ENCODE results near the gene RBM44.
"Not testable (repeated sequence)": the region's sequence is repeated elsewhere in the genome, so short reads cannot be mapped to it uniquely, and the experiment has no call there.

Gene RBM44

DNA sequence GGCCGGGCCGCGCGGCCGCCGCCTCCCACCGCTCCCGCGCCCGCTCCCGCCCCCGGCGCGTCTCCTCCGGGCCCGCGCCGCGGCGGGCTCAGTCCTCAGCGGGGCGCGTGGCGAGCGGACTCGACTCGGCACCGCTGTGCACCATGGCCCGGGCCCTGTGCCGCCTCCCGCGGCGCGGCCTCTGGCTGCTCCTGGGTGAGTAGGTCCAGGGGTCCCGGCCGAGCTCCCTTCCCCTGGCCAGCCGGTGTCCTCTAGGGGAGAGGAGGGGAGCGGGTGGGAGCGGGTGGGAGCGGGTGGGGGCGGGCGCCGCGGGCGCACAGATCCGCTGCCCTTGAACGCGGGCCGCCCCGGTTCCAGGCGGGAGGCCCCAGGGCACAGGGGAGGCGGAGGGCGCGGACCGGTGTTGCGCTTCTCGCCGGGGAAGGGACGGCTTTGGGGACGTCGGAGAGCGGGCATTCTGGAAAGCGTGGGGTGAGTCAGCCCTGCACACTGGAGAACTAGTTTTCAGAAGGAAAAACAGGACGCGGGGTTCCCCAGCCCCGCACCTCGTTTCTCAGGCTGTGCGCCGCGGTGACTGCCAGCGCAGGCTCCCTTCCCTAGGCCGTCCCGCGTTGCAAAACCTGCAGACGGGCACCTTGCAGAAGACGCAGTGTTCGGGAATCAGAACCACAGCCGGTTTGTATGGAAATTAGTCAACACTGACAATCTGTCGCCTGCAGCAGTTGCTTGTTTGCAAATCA is 61.1 kb downstream of the RBM44 start, which contains the start of gene RAMP1:
RAMP1 (plus strand) TSS at position 91 of the 740 bp plus-strand sequence; CDS start at position 144, 53 bp downstream.
- no peak for DNase-seq

GRCh38 chr2:237860273-237860935 is 61.8 kb downstream of the RBM44 start:
- DNase-seq = no peak

DNA sequence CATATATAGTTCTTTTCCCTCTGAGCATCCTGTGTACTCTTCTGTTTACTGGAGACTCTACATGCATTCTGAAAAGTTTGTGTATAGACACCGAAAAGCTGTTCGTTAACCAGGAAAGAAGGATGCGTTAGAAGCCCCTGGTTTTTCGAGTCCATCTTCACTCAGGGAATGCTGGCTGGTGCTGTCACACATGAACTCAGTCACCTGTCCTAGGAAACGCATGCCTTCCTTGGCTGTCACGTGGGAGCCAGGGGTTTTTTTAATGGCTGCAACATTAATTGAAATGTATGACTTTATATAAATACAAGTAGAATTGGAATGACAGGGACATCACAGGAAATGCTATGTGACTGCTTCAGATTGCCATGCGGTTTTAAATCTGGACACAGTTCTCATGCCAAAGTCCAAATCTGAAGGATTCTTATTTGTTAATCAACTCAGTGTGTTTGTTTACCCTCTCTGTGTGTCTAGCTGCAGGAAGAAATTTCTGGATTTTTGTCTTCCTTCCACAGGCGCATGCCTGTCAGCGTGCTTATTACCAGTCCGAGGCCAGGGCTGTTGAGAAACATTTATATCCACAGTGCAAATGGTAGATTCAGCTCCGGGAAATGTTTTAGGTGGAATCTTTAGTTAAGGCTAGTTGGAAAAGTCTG is 63.4 kb downstream of the RBM44 start:
- no peak for DNase-seq

DNA sequence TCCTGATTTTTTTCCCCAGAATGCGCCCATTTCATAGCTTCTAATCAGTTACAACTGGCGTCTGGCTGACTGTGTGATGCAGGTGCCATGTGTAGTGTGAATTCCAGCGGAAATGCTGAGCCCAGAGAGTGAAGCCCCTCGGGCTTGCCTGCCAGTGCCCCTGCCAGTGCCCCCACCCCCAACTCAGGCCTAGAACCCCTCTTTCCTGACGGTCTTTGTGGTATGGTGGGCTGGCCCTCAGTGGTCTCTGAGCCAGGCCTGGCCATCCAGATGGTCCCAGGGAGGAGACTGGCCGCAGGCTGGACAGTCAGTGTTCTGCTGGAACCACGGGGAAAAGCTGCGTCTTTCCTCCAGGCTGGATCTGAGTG is 63.9 kb downstream of the RBM44 start:
- DNase-seq = no peak

GRCh38 chr2:237863102-237863511 is 64.5 kb downstream of the RBM44 start:
- no peak for DNase-seq

GRCh38 chr2:237863689-237864443 is 65.3 kb downstream of the RBM44 start:
- no peak for DNase-seq

- no peak for DNase-seq
These were observed 65.9 kb downstream of the RBM44 start for GRCh38 chr2:237864444-237864931.

- DNase-seq = no peak
These were observed 66.5 kb downstream of the RBM44 start for GRCh38 chr2:237864940-237865622.

GRCh38 chr2:237865623-237866041 is 67.1 kb downstream of the RBM44 start:
- DNase-seq = no peak

DNA sequence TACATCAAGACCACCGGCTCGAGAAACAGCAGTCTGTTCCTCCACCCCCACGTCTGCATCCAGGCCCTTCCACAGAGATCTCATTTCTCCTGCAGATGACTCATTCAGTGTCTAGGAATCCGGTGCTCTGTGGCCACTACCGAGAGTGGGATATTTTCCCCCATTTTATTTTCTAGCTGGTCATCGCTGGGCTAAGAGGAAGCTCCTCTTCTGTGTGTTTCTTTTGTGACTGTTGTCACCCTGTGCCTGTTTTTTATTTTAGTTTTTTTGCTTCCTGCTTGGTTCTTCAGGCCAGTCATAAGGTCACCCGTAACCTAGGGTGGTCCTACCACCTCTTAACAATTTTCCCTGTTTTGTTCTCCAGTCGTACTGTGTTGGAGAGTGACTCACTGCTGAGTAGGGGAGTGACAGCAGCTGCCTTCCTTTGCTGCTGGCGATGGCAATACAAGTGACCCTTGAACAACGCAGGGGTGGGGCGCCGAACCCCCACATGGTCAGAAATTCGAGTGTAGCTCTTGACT is 67.6 kb downstream of the RBM44 start:
- no peak for DNase-seq

DNA sequence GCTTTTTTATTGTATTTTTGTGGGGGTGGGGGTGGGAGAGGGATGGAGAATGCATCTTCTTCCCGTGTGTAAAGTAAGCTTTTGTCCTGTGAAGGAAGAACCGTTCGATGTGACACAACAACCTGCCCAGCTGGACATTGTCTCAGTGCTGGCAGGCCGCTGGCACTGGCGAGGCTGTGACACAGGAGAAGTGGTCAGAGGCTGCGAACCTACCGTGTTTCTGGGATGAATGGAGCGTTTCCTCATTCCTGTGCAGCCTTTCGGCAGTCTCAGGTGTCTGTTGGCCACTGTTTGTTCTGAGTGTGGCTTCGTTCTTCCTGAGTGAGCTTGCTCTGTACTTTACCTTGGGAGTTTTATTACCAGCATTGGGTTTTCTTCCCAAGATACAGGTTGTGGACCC is 68.9 kb downstream of the RBM44 start:
- no peak for DNase-seq

DNA sequence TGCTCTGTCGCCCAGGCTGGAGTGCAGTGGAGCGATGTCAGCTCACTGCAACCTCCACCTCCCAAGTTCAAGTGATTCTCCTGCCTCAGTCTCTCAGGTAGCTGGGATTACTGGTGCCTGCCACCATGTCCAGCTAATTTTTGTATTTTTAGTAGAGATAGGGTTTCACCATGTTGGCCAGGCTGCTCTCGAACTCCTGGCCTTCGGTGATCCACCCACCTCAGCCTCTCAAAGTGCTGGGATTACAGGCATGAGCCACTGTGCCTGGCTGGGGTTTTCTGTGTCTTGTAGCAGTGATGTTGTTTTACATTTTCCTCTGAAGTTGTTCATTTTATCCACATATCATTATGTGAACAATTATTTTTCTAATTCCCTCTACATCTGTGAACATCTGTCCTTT is 69.5 kb downstream of the RBM44 start:
- DNase-seq = not testable (repeated sequence)

DNA sequence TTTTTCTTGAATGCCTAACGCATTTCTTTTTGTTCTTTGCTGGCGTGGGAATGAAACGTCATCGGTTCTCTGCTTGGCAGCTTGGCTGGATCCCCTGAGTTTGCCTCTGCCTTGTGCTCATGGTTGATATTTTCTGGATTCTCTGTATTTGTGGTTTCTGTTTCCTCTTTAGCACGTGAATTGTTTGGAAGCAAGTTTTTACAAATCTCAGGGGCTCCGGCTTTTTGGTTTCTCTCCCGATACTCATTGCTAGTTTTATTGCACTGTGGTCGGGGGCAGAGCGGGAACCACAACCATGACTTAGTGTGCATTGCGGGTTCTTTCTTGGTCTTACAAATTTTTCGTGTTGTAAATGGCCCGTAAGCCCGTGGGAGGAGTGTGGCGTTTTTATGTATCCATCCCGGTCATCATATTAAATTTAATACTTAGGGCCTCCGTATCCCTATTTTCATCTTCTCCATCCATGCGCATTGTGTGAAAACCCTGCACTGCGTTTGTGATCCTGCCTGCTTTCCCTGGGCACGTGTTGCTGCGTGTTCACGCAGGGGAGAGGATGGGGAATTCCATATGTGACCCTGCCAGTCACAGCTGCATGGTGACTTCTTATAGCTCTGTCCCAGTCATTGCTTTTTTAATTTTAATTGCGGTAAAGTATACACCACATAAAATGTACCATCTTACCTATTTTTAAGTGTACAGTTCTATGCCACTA is 70.2 kb downstream of the RBM44 start:
- DNase-seq = no peak

GRCh38 chr2:237869343-237870102 is 70.9 kb downstream of the RBM44 start:
- no peak for DNase-seq

DNA sequence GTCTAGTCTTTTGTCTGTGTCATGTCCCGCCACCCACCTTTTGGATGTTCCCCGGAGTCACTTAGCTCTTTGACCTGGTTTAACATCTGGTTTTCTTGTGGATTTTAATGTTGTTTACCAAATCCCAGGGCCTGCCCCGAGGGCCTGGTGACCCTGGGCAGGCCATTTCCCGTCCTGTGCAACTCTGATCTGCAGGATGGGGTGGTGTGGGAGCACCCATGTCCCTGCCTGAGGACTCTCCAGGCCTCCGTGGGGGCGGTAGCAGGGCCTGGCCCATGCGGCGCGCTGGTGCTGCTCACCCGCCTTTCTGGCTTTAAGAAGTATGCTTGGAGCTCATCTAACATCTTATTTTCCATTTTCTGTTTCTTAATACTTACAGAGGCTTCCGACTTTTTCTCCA is 71.5 kb downstream of the RBM44 start:
- DNase-seq = no peak

DNA sequence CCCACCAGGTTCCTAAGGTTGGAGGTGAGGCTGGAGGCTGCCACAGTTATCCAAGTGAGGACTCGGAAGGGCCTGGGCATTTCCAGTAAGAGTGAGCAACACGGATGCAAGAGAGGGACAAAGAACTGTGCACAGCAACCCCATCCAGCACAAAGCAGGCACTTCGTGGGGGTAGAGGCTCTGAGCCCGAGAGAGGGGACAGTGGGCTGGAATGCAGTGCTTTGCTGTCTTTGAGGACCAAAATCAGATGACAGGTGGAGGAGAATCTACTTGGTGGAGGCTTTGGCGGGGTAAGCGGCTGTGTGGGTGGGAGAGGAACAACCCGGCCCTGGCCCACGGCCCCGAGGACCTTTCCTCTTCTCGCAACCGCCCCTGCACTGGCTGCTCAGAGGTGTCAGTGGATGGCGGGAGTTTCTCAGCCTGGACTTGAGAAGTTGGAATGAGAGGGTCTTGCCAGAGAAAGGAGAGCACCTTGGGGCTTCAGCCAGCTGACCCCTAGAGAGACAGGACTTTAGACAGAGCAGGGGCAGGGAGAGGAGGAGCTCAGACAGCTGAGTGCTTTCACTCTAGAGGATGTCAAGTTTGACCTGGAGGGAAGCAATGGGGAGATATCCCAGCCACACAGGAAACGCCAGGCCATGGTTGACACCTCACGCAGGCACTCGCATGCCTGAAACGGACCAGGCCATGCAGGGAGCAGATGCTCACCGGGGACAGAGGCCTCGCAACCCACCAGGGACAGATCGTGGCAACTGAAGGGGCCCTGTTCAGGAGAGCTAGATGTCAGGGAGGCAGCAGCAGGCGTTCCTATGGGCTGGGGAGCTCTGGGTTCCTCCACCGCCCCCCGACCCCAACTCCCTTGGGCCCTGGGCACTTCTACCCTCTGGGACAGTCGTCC is 72.4 kb downstream of the RBM44 start:
- no peak for DNase-seq

DNA sequence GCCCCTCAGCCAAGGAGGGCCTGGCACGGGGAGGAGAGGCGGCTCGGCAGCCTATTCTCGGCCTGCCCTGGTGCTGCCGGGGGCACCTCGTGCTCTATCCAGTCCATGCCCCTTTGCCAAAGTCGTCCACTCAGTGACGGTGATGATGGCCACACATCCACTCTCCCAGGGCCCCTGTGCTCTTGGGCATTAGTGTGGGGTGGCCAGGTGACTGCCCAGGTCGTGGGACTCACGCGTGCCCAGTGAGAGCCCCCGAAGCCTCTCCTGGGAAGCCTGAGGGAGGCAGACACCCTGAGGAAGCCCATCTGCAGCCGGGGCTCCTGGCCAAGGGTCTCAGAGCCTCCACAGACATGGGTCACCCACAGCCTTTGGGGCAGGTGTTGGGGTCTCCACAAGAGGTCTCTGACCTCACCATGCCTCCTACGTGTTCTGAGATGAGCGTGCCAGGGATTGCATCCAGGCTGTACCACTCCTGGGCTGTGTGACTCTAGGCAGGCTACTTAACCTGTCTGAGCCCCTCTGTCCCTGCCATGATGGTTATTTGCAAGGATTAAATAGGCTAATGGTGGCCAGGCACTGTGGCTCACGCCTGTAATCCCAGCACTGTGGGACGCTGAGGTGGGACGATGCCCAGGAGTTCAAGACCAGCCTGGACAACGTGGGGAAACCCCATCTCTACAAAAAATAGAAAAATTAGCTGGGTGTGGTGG is 73.8 kb downstream of the RBM44 start:
- no peak for DNase-seq

- no peak for DNase-seq
These were observed 74.8 kb downstream of the RBM44 start for GRCh38 chr2:237873421-237873831.

Data from AML-193 (cell line).